Kidney (tissue), 14 donors: ENCODE measurements around the gene LRRTM2. TPM values are rescaled to one million over a fixed set of nuclear protein-coding genes. Genes with fewer than 3 reads are reported as not detected.
A peak's percentile ranks its signal among the peaks of the same experiment; 100 is the strongest.

ENCODE experiments used
- DNase-seq, 5 donors: peaks; one replicate each; pipeline ENCODE4 v3.0.0-alpha.2; 2013 to 2020
- FAIRE-seq: peaks from 2 replicates; lab custom pipeline; 2012; peaks lifted over from hg19 to GRCh38; lab: Jason Lieb, UNC
- H3K27ac ChIP-seq, 2 donors: one replicate each; pipeline ENCODE4 v1.7.0; 2013; ENCODE audit warnings: low read depth in 2 of 2, low read length in 2 of 2, inconsistent platforms in 1 of 2
- H3K27me3 ChIP-seq: one replicate; pipeline ENCODE4 v1.7.1; 2013; ENCODE audit warnings: low read length, inconsistent platforms; ENCODE audit not compliant: control insufficient read depth, insufficient read depth
- H3K36me3 ChIP-seq, 3 donors: one replicate each; pipeline versions ENCODE4 v1.7.0 to v1.7.1; 2013; ENCODE audit warnings: low read length in 3 of 3, control low read depth in 1 of 3, inconsistent platforms in 1 of 3; ENCODE audit not compliant: insufficient read depth in 3 of 3, control insufficient read depth in 2 of 3
- H3K4me1 ChIP-seq, 3 donors: one replicate each; pipeline versions ENCODE4 v1.7.0 to v1.7.1; 2013; ENCODE audit warnings: low read length in 3 of 3, inconsistent platforms in 1 of 3, low read depth in 1 of 3; ENCODE audit not compliant: control insufficient read depth in 2 of 3, insufficient read depth in 2 of 3
- H3K4me3 ChIP-seq, 3 donors: one replicate each; pipeline versions ENCODE4 v1.7.0 to v1.8.1; 2013; ENCODE audit warnings: low read length in 3 of 3, control low read depth in 1 of 3, inconsistent platforms in 1 of 3
- H3K9ac ChIP-seq, 3 donors: one replicate each; pipeline versions ENCODE4 v1.7.0 to v1.7.1; 2013; ENCODE audit warnings: low read length in 3 of 3, control low read depth in 1 of 3, inconsistent platforms in 1 of 3
- H3K9me3 ChIP-seq, 3 donors: one replicate each; pipeline versions ENCODE4 v1.7.0 to v1.7.1; 2013; ENCODE audit warnings: low read length in 3 of 3, control low read depth in 1 of 3, inconsistent platforms in 1 of 3; ENCODE audit not compliant: control insufficient read depth in 2 of 3, insufficient read depth in 1 of 3
- CTCF ChIP-seq: IDR thresholded peaks from 3 replicates; pipeline ENCODE4 v1.5.1; 2012; ENCODE audit warnings: mild to moderate bottlenecking, moderate library complexity, borderline replicate concordance; ENCODE audit not compliant: insufficient read depth; ENCODE audit errors: extremely low read depth
- intact Hi-C: fragments of 100-400 bp; cut with DNase I; formaldehyde crosslinking; loops from one replicate; pipeline ENCODE4 v1.11.1; 2022
- polyA plus RNA-seq: library from polyadenylated mRNA; stranded (reverse); fragments of 350-450 nt; fragmentation: Illumina TruSeq; extraction: RNeasy Lipid Tissue Mini Kit (QIAGEN cat#74804); gene quantifications from one replicate; pipeline ENCODE4 v1.2.3, GENCODE V29; 2014; ENCODE audit warnings: low read depth, low replicate concordance; ENCODE audit not compliant: insufficient read depth
- total RNA-seq: library from RNA; stranded (reverse); fragmentation: NEBNext Ultra II Directional; extraction: Animal tissue kit (Norgen Biotek cat#: 25700); gene quantifications from one replicate; pipeline ENCODE4 v1.2.1, GENCODE V29; 2021
- donor health status: control.
- donor health status: control.
- donor health status: control.
- donor health status: control.
- donor health status: control.
- donor health status: DM: yes; HTN: yes; CAD: no.
- donor health status: Normal renal cell carcinoma (clear cell type).

Gene LRRTM2
- total and polyA plus RNA-seq, 2 donors from 2014 or later, result 0.03 TPM; not detected in 1

DNA sequence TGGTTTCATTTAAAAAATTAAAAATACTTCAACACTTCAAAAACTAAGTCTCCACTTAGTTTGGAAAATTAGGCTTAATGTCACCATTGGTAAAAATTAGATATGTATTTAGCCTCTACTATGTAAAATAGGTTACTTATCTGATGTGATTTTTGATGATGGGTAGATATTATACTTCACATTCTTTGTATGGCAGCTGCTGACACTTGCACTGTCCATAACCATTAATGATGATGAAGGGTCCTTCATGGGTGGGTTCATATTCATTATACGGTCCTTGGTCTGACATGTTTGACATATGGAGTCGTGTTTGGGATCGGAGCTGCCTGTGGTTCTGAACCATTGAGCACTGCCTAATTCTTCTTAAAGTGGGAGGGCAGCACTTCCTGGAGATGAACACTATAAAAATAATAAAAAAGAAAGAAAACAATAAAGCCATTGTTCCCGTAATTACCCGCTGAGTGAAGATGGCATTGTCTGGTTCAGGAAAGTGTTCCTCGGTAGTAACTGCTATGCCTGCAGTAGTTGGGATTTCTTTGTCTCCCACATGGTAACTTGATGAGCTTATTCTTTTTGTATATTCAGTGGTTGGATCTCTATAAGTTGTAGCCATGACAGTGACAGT is 2.2 kb downstream of the LRRTM2 start:
- Histone ChIP-seq H3K36me3 (no peaks in the 10 kb centered on the region), H3K9me3 (no peaks in the 10 kb centered on the region), H3K4me1 (peaks cover 0 to 7% (median 2%) of the 10 kb centered on the region in 3 donors), H3K4me3 (no peak overlapping the region), H3K27ac (no peak overlapping the region), H3K9ac (no peak overlapping the region), H3K27me3 (no peaks in the 10 kb centered on the region)
- intact Hi-C loops, result no loop called here
- TF ChIP-seq CTCF, result no peak
- FAIRE-seq, result no peak
- DNase-seq, result peak in 2 of 5 donors; percentile 27 to 31

DNA sequence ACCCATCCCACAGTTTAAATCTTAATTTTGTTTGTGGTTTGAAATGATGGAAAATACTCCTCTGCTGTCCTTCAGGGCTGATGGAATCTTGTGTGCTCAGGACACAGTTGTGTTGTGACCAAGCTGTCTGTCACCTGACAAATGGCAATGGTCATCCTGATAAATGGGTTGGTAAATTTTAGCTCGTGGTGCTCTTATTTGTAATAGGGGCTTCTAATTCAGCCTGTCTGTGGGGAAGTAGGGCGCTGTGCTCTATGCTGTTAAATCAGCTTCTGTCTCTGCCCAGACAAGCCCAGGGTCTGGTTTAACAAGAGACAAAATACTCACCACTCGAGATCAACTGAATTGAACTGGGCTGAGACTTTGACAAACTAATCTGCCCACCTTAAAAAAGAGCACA is 4.5 kb downstream of the LRRTM2 start:
- no peaks in the 10 kb centered on the region for H3K36me3 ChIP-seq
- no peak overlapping the region for H3K4me3 ChIP-seq
- no peak overlapping the region for H3K9ac ChIP-seq
- DNase-seq, result no peak
- no peak for TF ChIP-seq CTCF
- no peak for FAIRE-seq
- H3K27me3 ChIP-seq, result no peaks in the 10 kb centered on the region
- no peak overlapping the region for H3K27ac ChIP-seq
- intact Hi-C loops, result no loop called here
- peaks cover 3 to 8% (median 7%) of the 10 kb centered on the region in 3 donors for H3K4me1 ChIP-seq
- H3K9me3 ChIP-seq, result no peaks in the 10 kb centered on the region

- H3K36me3 ChIP-seq, result no peaks in the 10 kb centered on the region
- H3K9ac ChIP-seq, result no peak overlapping the region
- H3K9me3 ChIP-seq, result no peaks in the 10 kb centered on the region
- peaks cover 3 to 8% (median 7%) of the 10 kb centered on the region in 3 donors for H3K4me1 ChIP-seq
- H3K27me3 ChIP-seq, result no peaks in the 10 kb centered on the region
- H3K4me3 ChIP-seq, result no peak overlapping the region
- FAIRE-seq (no peak), DNase-seq (no peak)
- intact Hi-C loops, result no loop called here
- no peak overlapping the region for H3K27ac ChIP-seq
- TF ChIP-seq CTCF, result no peak
These were observed 5.2 kb downstream of the LRRTM2 start for GRCh38 chr5:138869763-138870500.
